Thymus (tissue), 11 donors: ENCODE data around the gene LRP4. TPM values are rescaled to one million over a fixed set of nuclear protein-coding genes. Genes with fewer than 3 reads are reported as not detected.

ENCODE experiments used
- DNase-seq, 9 donors: peaks; one replicate each; pipeline ENCODE4 v3.0.0-alpha.2; 2013; ENCODE audit warnings: low spot score in 9 of 9, low read depth in 6 of 9, missing footprints in 1 of 9
- H3K27ac ChIP-seq, 2 donors: one replicate each; pipeline ENCODE4 v1.5.1; 2013; ENCODE audit warnings: control low read depth in 1 of 2, low read depth in 1 of 2, low read length in 1 of 2, mild to moderate bottlenecking in 1 of 2, moderate library complexity in 1 of 2
- H3K27me3 ChIP-seq, 2 donors: one replicate each; pipeline ENCODE4 v1.5.1; 2013; ENCODE audit warnings: low read length in 1 of 2; ENCODE audit not compliant: control insufficient read depth in 2 of 2, insufficient read depth in 1 of 2
- H3K36me3 ChIP-seq, 2 donors: one replicate each; pipeline ENCODE4 v1.5.1; 2013; ENCODE audit warnings: low read length in 1 of 2, mild to moderate bottlenecking in 1 of 2, moderate library complexity in 1 of 2; ENCODE audit not compliant: control insufficient read depth in 2 of 2, insufficient read depth in 2 of 2
- H3K4me1 ChIP-seq, 2 donors: one replicate each; pipeline ENCODE4 v1.5.1; 2013; ENCODE audit warnings: low read length in 2 of 2; ENCODE audit not compliant: control insufficient read depth in 2 of 2, insufficient read depth in 2 of 2
- H3K4me3 ChIP-seq, 2 donors: one replicate each; pipeline ENCODE4 v1.5.1; 2013; ENCODE audit warnings: low read length in 2 of 2, control low read depth in 1 of 2, mild to moderate bottlenecking in 1 of 2
- H3K9me3 ChIP-seq, 2 donors: one replicate each; pipeline ENCODE4 v1.5.1; 2013; ENCODE audit warnings: low read length in 1 of 2, mild to moderate bottlenecking in 1 of 2; ENCODE audit not compliant: control insufficient read depth in 2 of 2, insufficient read depth in 1 of 2
- WGBS: extraction: QIAGEN DNeasy Blood & Tissue Kit; methylation state at CpG from one replicate; pipeline ENCODE4 v1.1.7; 2013; 5-methylcytosine and 5-hydroxymethylcytosine counted together
- polyA plus RNA-seq: library from polyadenylated mRNA; stranded (reverse); fragments of 200-250 nt; gene quantifications from one replicate; pipeline ENCODE4 v1.2.3, GENCODE V29; 2013
- total RNA-seq: library from RNA; stranded (reverse); fragments of 120-200 nt; gene quantifications from one replicate; pipeline ENCODE4 v1.2.4, GENCODE V29; 2013
- donor health status: healthy.

LRP4 gene
- total and polyA plus RNA-seq, 2 donors = 1.8 to 5.2 TPM

DNA sequence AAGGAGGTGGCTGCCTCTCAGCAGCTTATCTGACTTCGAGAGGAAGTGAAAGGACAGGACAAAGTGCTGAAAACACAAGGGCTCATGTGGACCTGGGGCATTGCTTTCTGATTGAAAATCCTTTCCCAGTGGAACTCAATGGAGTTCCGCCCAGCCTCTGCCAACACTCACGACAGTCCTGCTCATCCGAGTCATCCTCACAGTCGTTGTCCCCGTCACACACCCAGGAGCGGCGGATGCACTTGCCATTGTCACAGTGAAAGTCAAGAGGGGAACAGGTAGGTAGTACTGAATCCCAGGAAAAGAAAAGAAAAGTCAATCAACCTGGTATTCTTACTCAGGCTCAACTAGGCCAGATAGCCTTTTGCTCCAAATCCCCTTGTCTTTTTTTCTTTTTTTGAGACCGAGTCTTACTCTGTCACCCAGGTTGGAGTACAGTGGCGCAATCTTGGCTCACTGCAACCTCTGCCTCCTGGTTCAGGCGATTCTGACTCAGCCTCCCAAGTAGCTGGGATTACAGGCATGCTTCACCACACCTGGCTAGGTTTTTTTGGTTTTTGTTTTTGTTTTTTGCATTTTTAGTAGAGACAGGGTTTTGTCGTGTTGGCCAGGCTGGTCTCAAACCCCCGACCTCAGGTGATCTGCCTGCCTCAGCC lies 18.1 kb downstream of the LRP4 start:
- no peak overlapping the region for H3K27ac ChIP-seq
- 95% methylated on average over 13 of the region's 13 CpGs for WGBS

DNA sequence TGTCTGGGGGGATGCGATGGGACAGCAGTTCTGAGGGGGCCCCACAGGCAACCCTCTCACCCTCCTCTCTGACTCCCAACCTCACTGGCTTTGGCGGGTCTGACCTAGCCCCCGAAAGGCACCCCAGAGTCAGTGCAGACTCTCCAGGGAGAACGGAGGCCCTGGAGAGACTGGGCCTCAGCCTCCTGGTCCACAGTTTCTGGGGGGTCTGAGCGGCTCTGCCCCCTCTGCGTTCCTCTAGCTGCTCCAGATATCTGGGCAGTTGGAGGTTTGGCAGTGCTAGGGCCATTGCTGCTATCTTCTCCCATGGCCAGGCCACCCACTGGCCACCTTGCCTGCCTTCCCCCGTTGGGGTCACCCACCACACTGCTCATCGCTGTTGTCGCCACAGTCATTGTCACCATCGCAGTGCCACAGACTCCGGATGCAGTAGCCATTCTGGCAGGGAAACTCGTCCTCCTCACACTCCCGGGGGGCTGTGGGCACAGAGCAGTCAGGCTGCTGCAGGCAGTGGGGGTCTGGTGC lies 18.8 kb downstream of the LRP4 start:
- no peaks in the 10 kb centered on the region for H3K36me3 ChIP-seq
- no peaks in the 10 kb centered on the region for H3K27me3 ChIP-seq
- 98% methylated on average over 13 of the region's 13 CpGs for WGBS
- no peak for DNase-seq
- no peaks in the 10 kb centered on the region for H3K9me3 ChIP-seq
- H3K4me1 ChIP-seq = no peaks in the 10 kb centered on the region
- H3K27ac ChIP-seq = no peak overlapping the region
- H3K4me3 ChIP-seq = no peak overlapping the region

More for the DNA sequence above, 18.1 kb downstream of the LRP4 start:
- Histone ChIP-seq H3K36me3 (no peaks in the 10 kb centered on the region), H3K9me3 (no peaks in the 10 kb centered on the region), H3K27me3 (no peaks in the 10 kb centered on the region), H3K4me3 (no peak overlapping the region), H3K4me1 (no peaks in the 10 kb centered on the region)
- no peak for DNase-seq

DNA sequence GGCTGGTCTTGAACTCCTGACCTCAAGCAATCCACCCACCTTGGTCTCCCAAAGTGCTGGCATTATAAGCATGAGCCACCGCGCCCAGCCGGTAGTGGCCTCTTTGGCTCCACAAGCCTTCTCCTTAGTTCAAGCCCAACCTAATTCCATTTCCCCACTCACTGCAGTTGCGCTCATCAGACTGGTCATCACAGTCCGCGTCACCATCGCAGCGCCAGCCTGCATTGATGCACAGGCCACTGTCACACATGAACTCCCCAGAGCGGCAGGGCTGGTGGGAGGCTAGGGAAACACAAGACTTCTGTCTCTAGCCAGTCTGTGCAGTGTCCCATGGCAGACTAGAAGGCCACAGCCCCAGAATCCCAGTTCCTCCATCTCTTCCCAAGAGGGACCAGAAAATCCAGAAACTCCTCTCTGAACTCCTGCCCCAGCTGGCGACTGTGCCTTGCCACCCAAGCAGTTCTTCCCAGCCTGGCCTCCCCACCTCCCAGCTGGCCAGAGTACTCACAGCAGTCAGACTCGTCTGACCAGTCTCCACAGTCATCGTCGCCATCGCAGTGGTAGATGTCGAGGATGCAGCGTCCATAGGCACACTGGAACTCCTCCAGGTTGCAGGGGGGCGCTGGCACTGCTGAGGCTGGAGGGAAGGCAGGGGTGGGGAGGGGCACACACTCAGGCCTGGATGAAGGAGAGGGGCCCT lies 19.8 kb downstream of the LRP4 start:
- DNase-seq = no peak
- H3K4me1 ChIP-seq = no peaks in the 10 kb centered on the region
- H3K27ac ChIP-seq = no peak overlapping the region
- WGBS = 98% methylated on average over 17 of the region's 17 CpGs
- no peaks in the 10 kb centered on the region for H3K9me3 ChIP-seq
- H3K27me3 ChIP-seq = no peaks in the 10 kb centered on the region
- H3K4me3 ChIP-seq = no peak overlapping the region
- H3K36me3 ChIP-seq = no peaks in the 10 kb centered on the region

DNA sequence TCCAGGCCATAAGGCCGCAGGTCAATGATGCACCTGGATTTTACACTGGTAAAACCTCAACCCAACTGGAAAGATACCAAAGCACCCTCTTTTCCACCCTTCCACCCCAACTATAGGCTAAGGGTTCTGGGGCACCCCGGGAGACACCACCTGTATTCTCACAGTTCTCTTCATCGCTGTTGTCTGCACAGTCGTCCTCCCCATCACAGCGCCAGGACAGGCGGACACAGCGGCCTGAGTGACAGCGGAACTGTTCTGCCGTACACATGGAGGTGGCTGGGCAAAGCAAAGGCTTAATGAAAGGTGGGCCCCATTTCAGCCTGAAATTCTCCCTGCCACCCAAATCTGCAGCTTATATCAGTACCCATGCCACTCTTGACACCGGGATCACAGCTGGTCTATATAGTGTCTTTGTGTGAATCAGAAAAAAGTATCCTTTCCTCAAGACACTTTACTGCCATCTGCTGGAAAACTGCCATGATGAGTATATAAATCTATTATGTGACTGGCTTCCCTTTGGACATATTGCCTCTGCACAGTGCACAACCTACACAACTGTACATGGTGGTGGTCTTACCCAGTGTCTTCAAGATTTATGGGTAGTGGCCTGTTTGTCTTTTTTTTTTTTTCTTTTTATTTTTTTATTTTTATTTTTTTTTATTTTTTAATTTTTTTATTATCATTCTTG lies 21.5 kb downstream of the LRP4 start:
- H3K4me3 ChIP-seq = no peak overlapping the region
- H3K27ac ChIP-seq = no peak overlapping the region
- no peaks in the 10 kb centered on the region for H3K4me1 ChIP-seq
- 92% methylated on average over 10 of the region's 10 CpGs for WGBS
- no peaks in the 10 kb centered on the region for H3K27me3 ChIP-seq
- peak in 1 of 9 donors; percentile 50 for DNase-seq
- no peaks in the 10 kb centered on the region for H3K36me3 ChIP-seq
- no peaks in the 10 kb centered on the region for H3K9me3 ChIP-seq

DNA sequence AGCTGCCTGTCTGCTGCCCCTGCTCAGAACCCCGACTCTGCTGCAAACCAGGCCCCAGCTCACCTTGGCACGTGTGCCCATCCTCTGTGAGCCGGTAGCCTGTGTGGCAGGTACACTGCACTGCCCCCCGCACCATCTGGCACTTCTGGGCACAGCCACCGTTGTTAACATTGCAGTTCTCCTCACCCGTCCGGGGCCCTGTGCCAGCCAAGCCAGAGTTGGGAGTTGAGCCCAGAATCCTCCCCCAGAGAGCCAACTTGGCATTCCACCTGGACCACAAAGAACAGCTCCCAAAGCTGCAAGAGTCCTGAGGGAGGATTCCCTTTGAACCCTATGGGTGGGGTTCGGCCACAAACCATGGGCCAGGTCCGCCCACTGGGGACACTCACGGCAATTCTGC lies 22.5 kb downstream of the LRP4 start:
- H3K27me3 ChIP-seq = no peaks in the 10 kb centered on the region
- H3K4me1 ChIP-seq = no peaks in the 10 kb centered on the region
- H3K27ac ChIP-seq = no peak overlapping the region
- DNase-seq = no peak
- no peaks in the 10 kb centered on the region for H3K9me3 ChIP-seq
- H3K36me3 ChIP-seq = no peaks in the 10 kb centered on the region
- 98% methylated on average over 10 of the region's 10 CpGs for WGBS
- no peak overlapping the region for H3K4me3 ChIP-seq

DNA sequence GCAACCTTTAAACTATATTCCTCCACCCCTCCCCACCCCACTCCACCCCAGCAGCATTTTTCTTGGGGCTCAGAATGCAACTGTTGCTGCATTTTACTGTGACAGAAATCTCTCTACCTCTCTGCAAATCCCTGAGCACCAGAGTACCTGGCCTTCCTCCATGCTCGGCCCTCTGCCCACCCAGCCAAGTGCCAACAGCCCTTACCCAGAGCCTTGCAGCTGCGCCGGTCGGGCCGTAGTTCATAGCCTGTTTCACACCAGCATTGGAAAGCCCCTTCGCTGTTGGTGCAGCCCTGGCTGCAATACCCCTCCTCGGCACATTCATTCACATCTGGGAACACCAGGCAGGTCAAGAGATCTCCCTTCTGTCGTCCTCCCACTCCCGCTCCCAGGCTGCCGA lies 23.4 kb downstream of the LRP4 start:
- no peak overlapping the region for H3K27ac ChIP-seq
- no peaks in the 10 kb centered on the region for H3K27me3 ChIP-seq
- H3K9me3 ChIP-seq = no peaks in the 10 kb centered on the region
- no peak overlapping the region for H3K4me3 ChIP-seq
- no peak for DNase-seq
- WGBS = 97% methylated on average over 10 of the region's 10 CpGs
- H3K4me1 ChIP-seq = no peaks in the 10 kb centered on the region
- H3K36me3 ChIP-seq = no peaks in the 10 kb centered on the region

DNA sequence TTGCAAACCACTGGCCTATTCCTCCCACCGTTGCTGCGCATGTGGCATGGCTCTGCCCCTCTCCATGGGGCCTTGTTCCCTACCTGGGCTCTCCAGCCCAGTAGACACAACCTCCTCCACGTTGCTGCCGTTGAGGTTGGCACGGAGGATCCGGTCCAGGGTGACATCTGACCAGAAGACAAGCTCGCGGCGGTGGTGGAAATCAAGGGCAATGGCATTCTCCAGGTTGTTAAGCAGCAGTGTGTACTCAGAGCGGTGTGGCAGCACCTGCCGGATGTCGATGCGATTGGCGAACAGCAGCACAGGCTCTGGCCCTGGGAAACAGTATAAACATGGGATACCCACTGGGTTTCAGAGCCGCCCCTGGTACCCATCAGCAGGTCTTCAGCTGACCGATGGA lies 23.8 kb downstream of the LRP4 start:
- Histone ChIP-seq H3K27me3 (no peaks in the 10 kb centered on the region), H3K4me1 (no peaks in the 10 kb centered on the region), H3K9me3 (no peaks in the 10 kb centered on the region), H3K27ac (no peak overlapping the region), H3K4me3 (no peak overlapping the region), H3K36me3 (no peaks in the 10 kb centered on the region)
- DNase-seq = no peak
- 96% methylated on average over 16 of the region's 16 CpGs for WGBS

DNA sequence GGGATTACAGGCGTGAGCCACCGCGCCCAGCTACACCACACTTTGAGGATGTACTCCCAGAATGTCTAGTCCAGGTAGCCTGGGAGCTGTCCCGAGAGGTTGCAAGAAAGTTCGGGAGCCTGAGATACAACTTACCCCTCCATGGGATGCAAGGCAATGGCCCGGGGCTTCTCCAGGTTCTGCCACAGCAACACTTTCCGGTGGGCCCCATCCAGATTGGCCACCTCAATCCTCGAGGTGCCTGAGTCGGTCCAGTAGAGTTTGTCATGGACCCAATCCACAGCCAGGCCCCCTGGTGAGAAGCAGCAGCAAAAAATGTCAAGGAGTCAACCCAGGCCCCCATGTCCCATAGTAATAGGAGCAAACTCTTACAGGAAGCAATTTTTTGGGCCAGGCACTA lies 25.5 kb downstream of the LRP4 start:
- Histone ChIP-seq H3K27me3 (no peaks in the 10 kb centered on the region), H3K9me3 (no peaks in the 10 kb centered on the region), H3K4me1 (no peaks in the 10 kb centered on the region), H3K27ac (no peak overlapping the region), H3K36me3 (no peaks in the 10 kb centered on the region), H3K4me3 (no peak overlapping the region)
- 98% methylated on average over 9 of the region's 9 CpGs for WGBS
- DNase-seq = no peak

DNA sequence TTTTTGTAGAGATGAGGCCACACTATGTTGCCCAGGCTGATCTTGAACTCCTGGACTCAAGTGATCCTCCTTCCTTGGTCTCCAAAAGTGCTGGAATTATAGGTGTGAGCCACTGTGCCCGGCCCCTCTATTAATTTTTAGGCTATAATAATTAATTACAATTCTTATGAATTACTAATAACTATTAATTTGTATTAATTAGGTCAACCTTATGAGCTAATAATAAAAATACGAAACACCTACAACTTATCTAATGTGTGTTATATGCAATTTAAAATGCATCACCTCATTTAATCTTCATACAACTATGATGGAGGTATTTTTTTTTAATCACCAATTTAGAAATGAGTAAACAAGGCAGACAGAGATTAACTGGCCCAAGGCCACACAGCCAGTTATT lies 26.2 kb downstream of the LRP4 start:
- no peaks in the 10 kb centered on the region for H3K36me3 ChIP-seq

More for the DNA sequence above, 26.2 kb downstream of the LRP4 start:
- no peak overlapping the region for H3K27ac ChIP-seq
- WGBS = 98% methylated on average over 2 of the region's 2 CpGs
- no peaks in the 10 kb centered on the region for H3K9me3 ChIP-seq
- no peak for DNase-seq
- H3K4me1 ChIP-seq = no peaks in the 10 kb centered on the region
- H3K27me3 ChIP-seq = no peaks in the 10 kb centered on the region
- H3K4me3 ChIP-seq = no peak overlapping the region
